Measurements from ENCODE around the gene PRMT5. TPM values are rescaled to one million over a fixed set of nuclear protein-coding genes. Genes with fewer than 3 reads are reported as not detected.
A peak's percentile ranks its signal among the peaks of the same experiment; 100 is the strongest.

PRMT5 gene
- 100 to 1,000 TPM in 1 of 4 donors, 10 to 100 TPM in 3; 57.9 to 126 (median 75.6) TPM for total RNA-seq

- H3K4me3 ChIP-seq, result peak within 1 kb of the TSS; percentile 96 to 97
- intact Hi-C loops (cut with DNase I; ENCODE audit: low total_unique reads), result no loop called here
- H3K27me3 ChIP-seq, result no peaks in the 10 kb centered on the region
- TF ChIP-seq POLR2A (IDR thresholded peaks at IDR 0.05), result peak; percentile 69 to 80
- TF ChIP-seq, protein P1, sequence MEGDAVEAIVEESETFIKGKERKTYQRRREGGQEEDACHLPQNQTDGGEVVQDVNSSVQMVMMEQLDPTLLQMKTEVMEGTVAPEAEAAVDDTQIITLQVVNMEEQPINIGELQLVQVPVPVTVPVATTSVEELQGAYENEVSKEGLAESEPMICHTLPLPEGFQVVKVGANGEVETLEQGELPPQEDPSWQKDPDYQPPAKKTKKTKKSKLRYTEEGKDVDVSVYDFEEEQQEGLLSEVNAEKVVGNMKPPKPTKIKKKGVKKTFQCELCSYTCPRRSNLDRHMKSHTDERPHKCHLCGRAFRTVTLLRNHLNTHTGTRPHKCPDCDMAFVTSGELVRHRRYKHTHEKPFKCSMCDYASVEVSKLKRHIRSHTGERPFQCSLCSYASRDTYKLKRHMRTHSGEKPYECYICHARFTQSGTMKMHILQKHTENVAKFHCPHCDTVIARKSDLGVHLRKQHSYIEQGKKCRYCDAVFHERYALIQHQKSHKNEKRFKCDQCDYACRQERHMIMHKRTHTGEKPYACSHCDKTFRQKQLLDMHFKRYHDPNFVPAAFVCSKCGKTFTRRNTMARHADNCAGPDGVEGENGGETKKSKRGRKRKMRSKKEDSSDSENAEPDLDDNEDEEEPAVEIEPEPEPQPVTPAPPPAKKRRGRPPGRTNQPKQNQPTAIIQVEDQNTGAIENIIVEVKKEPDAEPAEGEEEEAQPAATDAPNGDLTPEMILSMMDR (IDR thresholded peaks at IDR 0.05), result peak in 2 of 4 experiments; percentile 27 to 46
- H3K27ac ChIP-seq, result peak within 1 kb of the TSS; percentile 87 to 95
- peaks cover 0 to 10% of the 10 kb centered on the region in 2 donors for H3K4me1 ChIP-seq
- no peaks in the 10 kb centered on the region for H3K9me3 ChIP-seq
- H3K36me3 ChIP-seq, result no peaks in the 10 kb centered on the region
- peak; percentile 99 to 100 for DNase-seq
Measured at GRCh38 chr14:22929104-22929960, at the start of gene PRMT5. PRMT5 (minus strand) TSS chr14:22929376; CDS start chr14:22929361, 15 bp downstream.

- Histone ChIP-seq H3K4me1 (peaks cover 6% of the 10 kb centered on the region in 2 donors), H3K9me3 (no peaks in the 10 kb centered on the region), H3K36me3 (no peaks in the 10 kb centered on the region), H3K4me3 (no peak overlapping the region), H3K27ac (peak overlapping the region; percentile 88 to 96), H3K27me3 (no peaks in the 10 kb centered on the region)
- DNase-seq, result no peak
- TF ChIP-seq, protein P1 (IDR thresholded peaks at IDR 0.05), result no peak
- no peak for TF ChIP-seq POLR2A (IDR thresholded peaks at IDR 0.05)
- intact Hi-C loops (cut with DNase I; ENCODE audit: low total_unique reads), result no loop called here
Measured at GRCh38 chr14:22978487-22978837, 49.3 kb upstream of the PRMT5 start.

- intact Hi-C loops (cut with DNase I; ENCODE audit: low total_unique reads), result no loop called here
- no peak for TF ChIP-seq POLR2A (IDR thresholded peaks at IDR 0.05)
- TF ChIP-seq, protein P1 (IDR thresholded peaks at IDR 0.05), result no peak
- Histone ChIP-seq H3K4me1 (peaks cover 6% of the 10 kb centered on the region in 2 donors), H3K27me3 (no peaks in the 10 kb centered on the region), H3K27ac (peak overlapping the region; percentile 88 to 96), H3K9me3 (no peaks in the 10 kb centered on the region), H3K4me3 (no peak overlapping the region), H3K36me3 (no peaks in the 10 kb centered on the region)
- peak; percentile 77 to 82 for DNase-seq
Measured at GRCh38 chr14:22977684-22978486, 48.7 kb upstream of the PRMT5 start.

- intact Hi-C loops (cut with DNase I; ENCODE audit: low total_unique reads), result no loop called here
- H3K4me3 ChIP-seq, result no peak overlapping the region
- DNase-seq, result no peak
- no peaks in the 10 kb centered on the region for H3K27me3 ChIP-seq
- H3K36me3 ChIP-seq, result no peaks in the 10 kb centered on the region
- TF ChIP-seq, protein P1 (IDR thresholded peaks at IDR 0.05), result no peak
- no peak for TF ChIP-seq POLR2A (IDR thresholded peaks at IDR 0.05)
- peaks cover 6% of the 10 kb centered on the region in 2 donors for H3K4me1 ChIP-seq
- no peaks in the 10 kb centered on the region for H3K9me3 ChIP-seq
- peak overlapping the region; percentile 88 to 96 for H3K27ac ChIP-seq
Measured at GRCh38 chr14:22977434-22977683, 48.2 kb upstream of the PRMT5 start.
